ENCODE results near the gene BMS1. TPM values are rescaled to one million over a fixed set of nuclear protein-coding genes. Genes with fewer than 3 reads are reported as not detected.

BMS1 gene
- total RNA-seq, 1 experiment from 2014 or later: 40.0 TPM

- no peak overlapping the region for H3K4me2 ChIP-seq (ENCODE audit: low read length)
- TF ChIP-seq SRF (IDR thresholded peaks at IDR 0.05; ENCODE audit: low read depth) (no peak), FOSL1 (IDR thresholded peaks at IDR 0.05; ENCODE audit: low read depth) (no peak), REST (IDR thresholded peaks at IDR 0.05; ENCODE audit: low read depth) (no peak), SP1 (IDR thresholded peaks at IDR 0.05; ENCODE audit: low read depth) (no peak), JUND (IDR thresholded peaks at IDR 0.05) (no peak), TCF7L2 (IDR thresholded peaks at IDR 0.05; ENCODE audit: borderline replicate concordance, extremely low read depth, insufficient read depth, insufficient read length) (no peak), YY1 (IDR thresholded peaks at IDR 0.05; ENCODE audit: extremely low read depth, insufficient replicate concordance, low read depth, low read length) (no peak), EZH2phosphoT487 (IDR thresholded peaks at IDR 0.05; ENCODE audit: borderline replicate concordance) (no peak), POLR2AphosphoS5 (IDR thresholded peaks at IDR 0.05; ENCODE audit: low read depth, low read length) (no peak), CEBPB (IDR thresholded peaks at IDR 0.05; ENCODE audit: low read depth) (no peak), ATF3 (IDR thresholded peaks at IDR 0.05) (no peak), ELF1 (IDR thresholded peaks at IDR 0.05; ENCODE audit: borderline replicate concordance, low read depth) (no peak), EGR1 (IDR thresholded peaks at IDR 0.05; ENCODE audit: low read depth) (no peak), MAX (IDR thresholded peaks at IDR 0.05) (no peak)
- no peak for DNase-seq (ENCODE audit: low read depth, low spot score)
- intact Hi-C loops (cut with micrococcal nuclease): loop anchor here (10.0 kb wide), 1 partner anchor 336 kb away; no protein-coding TSS in a partner anchor
- H2AFZ ChIP-seq (ENCODE audit: low read depth, low read length, poor library complexity, severe bottlenecking): no peak overlapping the region
- no peaks in the 10 kb centered on the region for H3K27me3 ChIP-seq (ENCODE audit: insufficient read depth, low read length)
- ChIA-PET POLR2A (no interaction called here), RAD21 (ENCODE audit: low non-redundant PET in 1 of 2, low total read pairs in 2 of 2, uncharacterized antibody in 2 of 2, unreplicated experiment in 2 of 2) (interaction anchor here in 1 of 2 experiments (1.1 kb wide), 1 partner anchor 211 kb away, joined by 3 read pairs; no protein-coding TSS in a partner anchor), CTCF (no interaction called here)
- H3K27ac ChIP-seq (ENCODE audit: low read depth, low read length): no peak overlapping the region
- no peak for ATAC-seq
- no peaks in the 10 kb centered on the region for H4K20me1 ChIP-seq (ENCODE audit: insufficient read depth)
- no peak overlapping the region for H3K4me3 ChIP-seq (replicated peaks in 1 of 2; ENCODE audit: low read depth in 1 of 2, low read length in 2 of 2)
- H3K9me3 ChIP-seq (ENCODE audit: control insufficient read depth in 1 of 2, insufficient read depth in 1 of 2, low read depth in 1 of 2, low read length in 2 of 2): no peaks in the 10 kb centered on the region
- H3K4me1 ChIP-seq (ENCODE audit: control insufficient read depth in 1 of 2, insufficient read depth in 2 of 2, low read length in 2 of 2): peaks cover 0 to 12% of the 10 kb centered on the region in 2 experiments; a peak in 3 of 4 replicates
- BruUV-seq (replicated peaks): no TSS peak
- H3K9ac ChIP-seq (ENCODE audit: low read length): no peak overlapping the region
- H3K36me3 ChIP-seq (ENCODE audit: control insufficient read depth in 1 of 2, insufficient read depth in 2 of 2, low read length in 2 of 2): no peaks in the 10 kb centered on the region
- no peaks in the 10 kb centered on the region for H3K79me2 ChIP-seq (ENCODE audit: insufficient read depth, low read length)
- no peaks in the 10 kb centered on the region for H3K9me2 ChIP-seq (ENCODE audit: insufficient read depth)
Measured at GRCh38 chr10:42868530-42868929, 85.9 kb downstream of the BMS1 start.
